GM12874 (cell line): ENCODE results near the gene TLR9.

Source experiments
- CTCF ChIP-seq: IDR thresholded peaks from 2 replicates; pipeline ENCODE4 v1.5.1; 2011; ENCODE audit warnings: low read depth, mild to moderate bottlenecking, control low read depth, low read length, moderate library complexity; ENCODE audit not compliant: insufficient read depth

TLR9 gene

DNA sequence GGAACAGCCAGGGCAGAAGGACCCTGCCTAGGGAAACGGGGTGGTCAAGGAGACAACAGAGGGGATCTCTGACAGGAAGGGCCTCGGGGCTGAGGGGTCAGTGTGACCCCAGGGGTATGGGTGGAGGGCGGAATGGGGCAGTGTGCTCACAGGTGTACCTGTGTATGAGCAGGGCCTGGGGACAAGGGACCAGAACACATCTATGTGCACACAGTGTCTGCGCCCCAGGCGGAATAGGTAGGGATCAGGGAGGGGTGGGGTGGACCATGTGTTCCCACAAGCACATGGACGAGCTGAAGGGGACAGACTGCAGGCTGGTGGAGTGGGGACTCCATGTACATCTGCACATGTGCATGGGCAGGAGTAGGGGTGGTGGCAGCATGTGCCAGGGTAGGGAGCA lies 5.0 kb upstream of the TLR9 start:
- TF ChIP-seq CTCF: no peak

DNA sequence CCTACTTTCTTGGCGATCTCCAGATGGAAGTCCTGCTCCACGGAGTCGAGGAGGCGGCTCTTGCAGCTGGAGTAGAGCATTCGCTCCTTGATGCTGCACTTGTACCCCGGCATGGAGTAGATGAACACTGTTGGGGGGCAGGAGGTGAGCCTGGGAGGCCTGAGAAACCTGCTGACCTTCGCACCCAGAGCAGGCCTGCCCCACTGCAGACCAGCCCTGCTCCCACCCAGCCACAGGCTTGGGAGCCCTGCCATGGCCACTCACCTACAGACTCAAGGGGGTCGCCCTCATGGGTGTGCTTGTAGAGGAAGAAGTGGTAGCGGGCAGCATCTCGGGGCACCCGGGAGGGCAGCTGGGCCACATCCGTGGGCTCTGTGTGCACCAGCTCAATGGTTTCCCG lies 4.2 kb upstream of the TLR9 start:
- no peak for TF ChIP-seq CTCF

- no peak for TF ChIP-seq CTCF
Measured at GRCh38 chr3:52228751-52229291, 3.4 kb upstream of the TLR9 start.

DNA sequence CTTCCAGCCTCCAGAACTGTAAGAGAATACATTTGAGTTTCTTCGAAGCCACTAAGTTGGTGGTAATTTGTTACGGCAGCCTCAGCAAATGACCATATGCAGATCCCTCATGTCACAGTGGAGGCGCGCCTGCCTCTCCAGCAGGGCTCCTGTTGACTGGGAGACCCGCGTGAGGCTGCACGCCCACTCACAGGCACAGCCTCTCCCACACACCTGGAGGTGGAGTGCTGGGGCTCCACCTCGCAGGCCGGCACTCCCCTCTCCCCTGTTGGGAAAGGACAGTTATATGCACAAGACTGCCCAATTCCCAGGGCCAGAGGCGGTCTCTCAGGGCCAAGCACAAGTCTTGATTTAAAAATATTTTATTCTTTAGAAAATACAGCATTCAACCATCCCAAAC lies 2.8 kb upstream of the TLR9 start:
- TF ChIP-seq CTCF: no peak

DNA sequence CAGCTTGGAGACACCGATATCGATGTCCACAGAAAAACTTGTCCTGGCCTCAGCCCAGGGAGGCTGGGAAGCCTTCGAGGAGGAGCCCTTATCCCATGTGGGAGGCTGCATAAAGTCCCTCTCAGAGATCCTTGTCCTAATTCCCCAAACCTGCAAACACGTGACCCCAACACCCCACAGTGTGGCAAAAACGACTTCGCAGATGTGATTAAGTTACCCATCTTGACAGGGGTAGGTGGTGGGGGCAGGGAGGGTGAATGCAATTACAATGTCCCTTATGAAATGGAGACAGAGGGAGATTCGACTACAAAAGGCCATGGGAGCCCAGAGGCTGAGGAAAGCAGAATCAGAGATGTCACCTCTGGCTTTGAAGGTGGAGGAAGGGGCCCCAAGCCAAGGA lies 2.3 kb upstream of the TLR9 start:
- TF ChIP-seq CTCF: no peak

- no peak for TF ChIP-seq CTCF
Measured at GRCh38 chr3:52227117-52227516, 1.7 kb upstream of the TLR9 start.

- TF ChIP-seq CTCF: no peak
Measured at GRCh38 chr3:52226229-52226817, 878 bp upstream of the TLR9 start.
